Measurements from ENCODE around the gene TSPAN18. TPM values are rescaled to one million over a fixed set of nuclear protein-coding genes. Genes with fewer than 3 reads are reported as not detected.

Gene TSPAN18
- total RNA-seq, 1 donor from 2014 or later, result 46.4 TPM

DNA sequence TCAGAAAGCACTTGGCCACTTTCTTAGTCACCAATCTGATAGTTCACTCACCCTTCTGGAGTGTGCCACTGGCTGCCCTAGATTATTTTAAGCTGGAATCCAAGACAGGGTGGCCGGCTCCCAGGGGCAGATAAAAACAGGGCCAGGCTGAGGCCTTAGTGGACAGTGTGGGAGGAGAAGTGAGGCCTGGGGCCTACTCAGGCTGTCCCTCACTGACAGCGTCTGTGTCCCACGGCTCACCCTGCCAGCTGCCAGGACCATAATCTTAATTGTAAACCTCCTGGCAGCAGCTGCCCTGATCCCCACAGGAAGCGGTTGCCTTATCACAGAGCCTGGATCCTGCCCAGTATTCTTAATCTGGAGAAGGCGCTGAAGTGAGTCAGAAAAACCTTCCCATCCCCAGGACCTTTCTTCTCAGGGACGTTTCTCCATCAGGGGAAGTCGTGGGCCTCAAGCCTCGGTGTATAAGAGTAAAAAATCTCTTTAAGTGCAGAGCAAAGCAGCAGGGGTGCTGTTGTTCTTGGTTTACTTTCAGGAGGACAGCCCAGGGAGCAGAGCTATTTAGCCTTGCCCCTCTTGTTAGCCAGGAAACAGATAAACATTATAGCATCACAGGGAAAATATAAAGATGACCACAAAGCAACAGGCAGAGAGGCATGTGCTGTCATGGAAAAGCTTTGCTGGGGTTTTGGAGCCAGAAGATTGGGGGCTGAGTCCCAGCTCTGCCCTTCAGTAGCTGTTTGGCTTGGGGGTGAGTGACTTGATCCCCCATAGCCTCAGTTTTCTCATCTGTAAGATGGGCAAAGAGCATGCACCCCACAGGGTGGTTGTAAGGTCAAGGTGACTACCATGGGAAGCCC lies 39.6 kb downstream of the TSPAN18 start:
- H3K27ac ChIP-seq, result peak overlapping the region; percentile 70
- peaks cover 23% of the 10 kb centered on the region for H3K4me1 ChIP-seq
- peak; percentile 53 for ATAC-seq
- intact Hi-C loops (cut with DNase I), result no loop called here
- H3K4me3 ChIP-seq, result no peak overlapping the region
- no peak for DNase-seq
- H3K27me3 ChIP-seq, result no peaks in the 10 kb centered on the region
- no peaks in the 10 kb centered on the region for H3K36me3 ChIP-seq
- TF ChIP-seq, protein P1, sequence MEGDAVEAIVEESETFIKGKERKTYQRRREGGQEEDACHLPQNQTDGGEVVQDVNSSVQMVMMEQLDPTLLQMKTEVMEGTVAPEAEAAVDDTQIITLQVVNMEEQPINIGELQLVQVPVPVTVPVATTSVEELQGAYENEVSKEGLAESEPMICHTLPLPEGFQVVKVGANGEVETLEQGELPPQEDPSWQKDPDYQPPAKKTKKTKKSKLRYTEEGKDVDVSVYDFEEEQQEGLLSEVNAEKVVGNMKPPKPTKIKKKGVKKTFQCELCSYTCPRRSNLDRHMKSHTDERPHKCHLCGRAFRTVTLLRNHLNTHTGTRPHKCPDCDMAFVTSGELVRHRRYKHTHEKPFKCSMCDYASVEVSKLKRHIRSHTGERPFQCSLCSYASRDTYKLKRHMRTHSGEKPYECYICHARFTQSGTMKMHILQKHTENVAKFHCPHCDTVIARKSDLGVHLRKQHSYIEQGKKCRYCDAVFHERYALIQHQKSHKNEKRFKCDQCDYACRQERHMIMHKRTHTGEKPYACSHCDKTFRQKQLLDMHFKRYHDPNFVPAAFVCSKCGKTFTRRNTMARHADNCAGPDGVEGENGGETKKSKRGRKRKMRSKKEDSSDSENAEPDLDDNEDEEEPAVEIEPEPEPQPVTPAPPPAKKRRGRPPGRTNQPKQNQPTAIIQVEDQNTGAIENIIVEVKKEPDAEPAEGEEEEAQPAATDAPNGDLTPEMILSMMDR (IDR thresholded peaks at IDR 0.05), result no peak
- no peaks in the 10 kb centered on the region for H3K9me3 ChIP-seq

DNA sequence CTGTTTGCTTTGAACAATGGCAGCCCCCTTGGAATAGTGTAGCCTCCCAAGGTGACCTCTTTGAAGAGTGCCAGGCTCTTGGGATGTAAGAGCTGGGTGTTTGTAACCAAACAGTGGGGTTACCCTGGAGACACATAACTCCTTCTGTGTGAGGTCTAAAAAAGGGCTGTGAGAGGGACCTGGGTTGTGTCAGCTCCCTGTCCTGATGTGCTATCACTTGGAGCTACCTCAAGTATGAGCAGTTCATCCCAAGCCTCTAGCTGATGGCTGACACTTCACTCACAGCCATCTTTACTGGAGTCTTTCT lies 40.2 kb downstream of the TSPAN18 start:
- Histone ChIP-seq H3K4me1 (peaks cover 18% of the 10 kb centered on the region), H3K36me3 (no peaks in the 10 kb centered on the region), H3K27me3 (no peaks in the 10 kb centered on the region), H3K27ac (peak overlapping the region; percentile 70), H3K4me3 (no peak overlapping the region), H3K9me3 (no peaks in the 10 kb centered on the region)
- intact Hi-C loops (cut with DNase I), result no loop called here
- ATAC-seq (no peak), DNase-seq (no peak)
- TF ChIP-seq, protein P1 (IDR thresholded peaks at IDR 0.05), result no peak

DNA sequence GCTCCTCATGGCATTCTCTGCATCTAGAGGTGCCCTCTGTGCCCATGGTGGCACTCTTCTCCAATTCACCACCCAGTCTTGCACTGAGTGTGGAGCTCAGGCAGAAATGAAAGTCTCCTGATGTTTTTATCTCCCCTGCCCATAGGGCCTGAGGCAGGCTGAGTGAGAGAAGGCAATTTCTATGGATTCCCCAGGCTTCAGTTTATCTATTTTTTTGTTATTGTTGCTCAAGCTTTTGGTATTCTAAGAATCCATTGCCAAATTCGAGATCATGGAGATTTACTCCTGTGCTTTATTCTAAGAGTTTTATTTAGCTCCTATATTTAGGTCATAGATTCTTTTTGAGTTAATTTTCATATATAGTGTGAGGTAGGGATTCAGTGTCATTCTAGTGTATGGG lies 40.7 kb downstream of the TSPAN18 start:
- Histone ChIP-seq H3K27ac (no peak overlapping the region), H3K4me3 (no peak overlapping the region), H3K36me3 (no peaks in the 10 kb centered on the region), H3K9me3 (no peaks in the 10 kb centered on the region), H3K27me3 (no peaks in the 10 kb centered on the region), H3K4me1 (peaks cover 18% of the 10 kb centered on the region)
- TF ChIP-seq, protein P1 (IDR thresholded peaks at IDR 0.05), result no peak
- intact Hi-C loops (cut with DNase I), result no loop called here
- DNase-seq (no peak), ATAC-seq (no peak)

DNA sequence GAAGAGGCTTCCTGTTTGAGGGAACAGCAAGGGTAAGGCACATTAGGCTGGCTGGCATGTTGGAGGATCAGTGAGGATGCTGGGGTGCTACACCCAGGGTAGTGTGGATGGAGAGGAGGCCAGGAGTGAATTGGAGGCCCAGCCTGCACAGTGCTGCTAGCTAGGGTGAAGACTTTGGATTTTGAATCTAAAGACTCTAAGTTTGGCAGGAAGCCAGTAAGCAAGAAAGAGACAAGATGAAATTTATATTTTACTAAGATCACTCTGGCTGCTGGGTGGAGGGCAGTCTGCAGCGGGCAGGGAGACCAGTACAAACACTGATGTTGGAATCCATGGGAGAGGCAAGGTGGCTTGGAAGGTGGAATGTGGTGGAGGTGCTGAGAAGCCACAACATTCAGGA lies 43.6 kb downstream of the TSPAN18 start:
- TF ChIP-seq, protein P1 (IDR thresholded peaks at IDR 0.05), result no peak
- no peak for DNase-seq
- H3K27me3 ChIP-seq, result no peaks in the 10 kb centered on the region
- H3K4me3 ChIP-seq, result no peak overlapping the region
- no peaks in the 10 kb centered on the region for H3K9me3 ChIP-seq
- intact Hi-C loops (cut with DNase I), result no loop called here
- no peak overlapping the region for H3K27ac ChIP-seq
- no peak for ATAC-seq
- peaks cover 32% of the 10 kb centered on the region for H3K4me1 ChIP-seq
- H3K36me3 ChIP-seq, result no peaks in the 10 kb centered on the region

DNA sequence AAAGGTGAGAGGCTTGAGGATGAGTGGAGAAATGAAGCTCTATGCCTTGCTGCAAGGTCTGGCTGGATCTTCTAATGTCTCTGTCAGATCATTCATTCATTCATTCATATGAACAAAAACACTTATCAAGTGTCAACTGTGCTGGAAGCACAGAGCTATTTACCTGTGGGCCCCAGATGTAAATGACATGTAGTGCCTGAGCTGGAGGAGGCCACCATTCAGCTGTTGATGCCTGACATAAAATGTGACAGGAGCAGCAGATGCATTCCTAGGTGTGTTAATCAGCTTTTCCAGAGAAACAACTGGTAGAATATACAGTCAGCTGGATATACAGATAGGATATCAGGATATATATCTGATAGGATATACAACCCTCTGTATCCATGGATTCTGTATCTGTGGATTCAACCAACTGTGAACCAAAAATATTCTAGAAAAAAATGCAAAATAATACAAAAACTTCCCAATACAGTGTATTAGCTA lies 44.5 kb downstream of the TSPAN18 start:
- Histone ChIP-seq H3K27ac (no peak overlapping the region), H3K4me3 (no peak overlapping the region), H3K27me3 (no peaks in the 10 kb centered on the region), H3K36me3 (no peaks in the 10 kb centered on the region), H3K4me1 (peaks cover 27% of the 10 kb centered on the region), H3K9me3 (no peaks in the 10 kb centered on the region)
- ATAC-seq (no peak), DNase-seq (no peak)
- intact Hi-C loops (cut with DNase I), result no loop called here
- TF ChIP-seq, protein P1 (IDR thresholded peaks at IDR 0.05), result no peak
